Endodermal cell (in vitro differentiated cells): Measurements from ENCODE around the gene ADH5. TPM values are rescaled to one million over a fixed set of nuclear protein-coding genes. Genes with fewer than 3 reads are reported as not detected.

Experiments
- DNase-seq: peaks from one replicate; pipeline ENCODE4 v3.0.0-alpha.2; 2017
- H3K27ac ChIP-seq: 2 replicates; pipeline ENCODE4 v1.5.1; 2013; ENCODE audit warnings: mild to moderate bottlenecking, low read depth, low read length, moderate library complexity
- H3K27me3 ChIP-seq: 2 replicates; pipeline ENCODE4 v1.6.1; 2013; ENCODE audit warnings: mild to moderate bottlenecking, low read length, moderate library complexity; ENCODE audit not compliant: insufficient read depth, control insufficient read depth, poor library complexity, severe bottlenecking
- H3K36me3 ChIP-seq: 2 replicates; pipeline ENCODE4 v1.7.0; 2013; ENCODE audit warnings: mild to moderate bottlenecking, low read length, moderate library complexity; ENCODE audit not compliant: control insufficient read depth, insufficient read depth
- H3K4me1 ChIP-seq: one replicate; pipeline ENCODE4 v1.7.0; 2013; ENCODE audit warnings: low read length; ENCODE audit not compliant: control insufficient read depth, insufficient read depth
- H3K4me3 ChIP-seq: 2 replicates; pipeline ENCODE4 v1.5.1; 2013; ENCODE audit warnings: mild to moderate bottlenecking, low read length, moderate library complexity
- H3K9ac ChIP-seq: 2 replicates; pipeline ENCODE4 v1.6.1; 2013; ENCODE audit warnings: mild to moderate bottlenecking, low read length, moderate library complexity; ENCODE audit not compliant: poor library complexity, severe bottlenecking; ENCODE audit errors: extremely low read depth
- H3K9me3 ChIP-seq: 2 replicates; pipeline ENCODE4 v1.6.1; 2013; ENCODE audit warnings: mild to moderate bottlenecking, low read length, moderate library complexity; ENCODE audit not compliant: control insufficient read depth
- H3K27ac Mint-ChIP-seq: 2 replicates; pipeline ENCODE4 v1.8.0; 2020; ENCODE audit warnings: mixed read lengths
- H3K27me3 Mint-ChIP-seq: 2 replicates; pipeline ENCODE4 v1.8.0; 2021; ENCODE audit warnings: mild to moderate bottlenecking, mixed read lengths; ENCODE audit not compliant: insufficient read depth
- H3K36me3 Mint-ChIP-seq: 2 replicates; pipeline ENCODE4 v1.8.0; 2020; ENCODE audit warnings: low read depth, mixed read lengths
- H3K4me1 Mint-ChIP-seq: 2 replicates; pipeline ENCODE4 v1.8.0; 2020; ENCODE audit warnings: mixed read lengths
- H3K4me3 Mint-ChIP-seq: 2 replicates; pipeline ENCODE4 v1.8.0; 2020; ENCODE audit warnings: mild to moderate bottlenecking, moderate library complexity, mixed read lengths
- H3K9me3 Mint-ChIP-seq: 2 replicates; pipeline ENCODE4 v1.8.0; 2020; ENCODE audit warnings: mild to moderate bottlenecking, mixed read lengths
- WGBS, 2 experiments: methylation state at CpG; one replicate each; pipeline versions ENCODE4 v1.1.5 to v1.1.7; 2013; ENCODE audit warnings: missing lambda C conversion rate in 2 of 2, mixed read lengths in 1 of 2; ENCODE audit not compliant: insufficient coverage in 1 of 2, insufficient read length in 1 of 2; 5-methylcytosine and 5-hydroxymethylcytosine counted together
- long read RNA-seq, 4 experiments: library from polyadenylated mRNA in 2 of 4; library from RNA in 1 of 4; library from capped mRNA in 1 of 4; stranded (forward) in 3 of 4; unstranded in 1 of 4; transcript quantifications; one replicate each; pipeline ENCODE4 v2.0.0, GENCODE V29; 2020 to 2021; ENCODE audit warnings: inconsistent platforms in 1 of 4
- polyA plus RNA-seq, 2 experiments: library from polyadenylated mRNA; stranded (reverse); fragments of 50-300 nt; gene quantifications; one replicate each; pipeline ENCODE4 v1.2.3, GENCODE V29; 2013
- total RNA-seq, 2 donors: library from RNA; stranded (reverse); fragmentation: NEBNext Ultra II Directional in 1 of 2; extraction: Animal tissue kit (Norgen Biotek cat#: 25700) in 1 of 2; gene quantifications; 2 replicates in 1 of 2; 3 replicates in 1 of 2; pipeline ENCODE4 v1.2.1, GENCODE V29; 2021
- TF ChIP-seq, protein P1 (sequence below): fragments of 200-600 bp; sonication (generic); conservative IDR thresholded peaks from 2 replicates; pipeline ENCODE4 v1.5.0; 2021; ENCODE audit warnings: antibody characterized with exemption, mild to moderate bottlenecking

Gene ADH5
- 100 to 1,000 TPM; 272 to 317 TPM for total RNA-seq
- polyA plus RNA-seq (2013, experiment 1 of 2): 218 TPM
- polyA plus RNA-seq (2013, experiment 2 of 2): 203 TPM
- long read RNA-seq, experiment 1, transcript ADH5-201 (9 exons, 2,615 nt): major isoform, 38 of 198 reads
- long read RNA-seq, experiment 1, partial matches to known transcripts: 128 of 198 reads
- long read RNA-seq, experiment 1, other reads (novel, unspliced or antisense): 32 of 198 reads
- long read RNA-seq, experiment 2, transcript ADH5-201 (9 exons, 2,615 nt): major isoform, 509 of 564 reads
- long read RNA-seq, experiment 2, partial matches to known transcripts: 38 of 564 reads
- long read RNA-seq, experiment 2, other reads (novel, unspliced or antisense): 16 of 564 reads
- long read RNA-seq, experiment 3, transcript ADH5-201 (9 exons, 2,615 nt): major isoform, 670 of 741 reads
- long read RNA-seq, experiment 3, transcript ADH5-208 (6 exons, 1,909 nt): minor isoform, 12 of 741 reads
- long read RNA-seq, experiment 3, partial matches to known transcripts: 38 of 741 reads
- long read RNA-seq, experiment 3, other reads (novel, unspliced or antisense): 20 of 741 reads
- long read RNA-seq, experiment 4, transcript ADH5-201 (9 exons, 2,615 nt): major isoform, 2,056 of 2,266 reads
- long read RNA-seq, experiment 4, transcript ADH5-208 (6 exons, 1,909 nt): minor isoform, 9 of 2,266 reads
- long read RNA-seq, experiment 4, partial matches to known transcripts: 176 of 2,266 reads
- long read RNA-seq, experiment 4, other reads (novel, unspliced or antisense): 23 of 2,266 reads

DNA sequence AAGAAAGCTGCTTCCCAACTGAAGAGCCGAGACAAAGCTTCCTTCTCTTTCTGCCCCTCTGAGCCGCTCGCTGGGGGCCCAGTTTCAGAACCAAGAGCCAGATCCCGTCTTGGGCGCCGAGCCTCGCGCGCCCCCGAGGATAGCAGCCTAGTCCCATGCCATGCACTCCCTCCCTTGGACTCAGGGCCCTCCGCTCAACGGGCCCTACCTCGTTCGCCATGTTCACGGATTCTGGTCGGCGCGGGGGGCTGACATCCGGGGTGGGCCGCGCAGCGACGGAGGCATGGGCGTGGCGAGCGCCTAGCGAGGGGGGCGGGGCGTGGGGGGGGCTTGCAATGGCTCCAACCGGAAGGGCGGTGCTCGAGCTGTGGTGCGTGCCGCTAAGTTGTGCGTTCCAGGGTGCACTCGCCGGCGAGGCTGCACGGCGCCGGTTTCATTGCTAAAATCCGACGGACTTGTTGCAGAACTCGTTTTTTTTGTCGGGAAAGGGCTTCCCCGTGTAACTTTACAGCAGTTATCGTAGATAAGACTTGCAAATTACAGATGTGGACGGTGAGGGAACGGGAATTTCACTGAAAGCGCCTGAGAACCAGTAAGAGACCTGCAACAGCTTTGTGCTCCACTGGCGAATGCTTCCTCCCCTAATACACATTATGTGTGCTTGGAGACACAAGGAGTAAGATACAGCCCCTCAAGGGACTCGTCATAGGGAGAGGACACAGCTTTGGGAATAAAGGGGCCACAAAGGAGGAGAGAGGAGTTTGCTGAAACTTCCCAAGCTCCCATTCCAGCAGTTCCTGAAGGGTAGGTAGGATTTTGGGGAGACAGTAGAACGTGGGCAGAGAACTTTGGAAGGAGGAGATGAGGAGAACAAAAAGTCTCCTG lies at the start of gene ADH5:
ADH5 (minus strand) TSS at position 308 of the 885 bp plus-strand sequence; CDS start at position 220, 88 bp downstream.
- H3K27ac ChIP-seq: peak within 1 kb of the TSS; percentile 86
- peak within 1 kb of the TSS; percentile 85 for H3K4me3 Mint-ChIP-seq
- no peaks in the 10 kb centered on the region for H3K9me3 ChIP-seq
- no peaks in the 10 kb centered on the region for H3K27me3 ChIP-seq
- no peaks in the 10 kb centered on the region for H3K27me3 Mint-ChIP-seq
- peak; percentile 96 for DNase-seq
- H3K4me3 ChIP-seq: peak within 1 kb of the TSS; percentile 100
- H3K36me3 Mint-ChIP-seq: peaks cover 23% of the 10 kb centered on the region
- H3K4me1 Mint-ChIP-seq: peaks cover 36% of the 10 kb centered on the region
- WGBS, 2 experiments: 0 to 3% methylated on average over 23 to 53 of the region's 53 CpGs
- peaks cover 5% of the 10 kb centered on the region for H3K4me1 ChIP-seq
- H3K36me3 ChIP-seq: peaks cover 10% of the 10 kb centered on the region
- peak within 1 kb of the TSS; percentile 98 for H3K9ac ChIP-seq
- H3K9me3 Mint-ChIP-seq: peaks cover 2% of the 10 kb centered on the region
- TF ChIP-seq, protein P1, sequence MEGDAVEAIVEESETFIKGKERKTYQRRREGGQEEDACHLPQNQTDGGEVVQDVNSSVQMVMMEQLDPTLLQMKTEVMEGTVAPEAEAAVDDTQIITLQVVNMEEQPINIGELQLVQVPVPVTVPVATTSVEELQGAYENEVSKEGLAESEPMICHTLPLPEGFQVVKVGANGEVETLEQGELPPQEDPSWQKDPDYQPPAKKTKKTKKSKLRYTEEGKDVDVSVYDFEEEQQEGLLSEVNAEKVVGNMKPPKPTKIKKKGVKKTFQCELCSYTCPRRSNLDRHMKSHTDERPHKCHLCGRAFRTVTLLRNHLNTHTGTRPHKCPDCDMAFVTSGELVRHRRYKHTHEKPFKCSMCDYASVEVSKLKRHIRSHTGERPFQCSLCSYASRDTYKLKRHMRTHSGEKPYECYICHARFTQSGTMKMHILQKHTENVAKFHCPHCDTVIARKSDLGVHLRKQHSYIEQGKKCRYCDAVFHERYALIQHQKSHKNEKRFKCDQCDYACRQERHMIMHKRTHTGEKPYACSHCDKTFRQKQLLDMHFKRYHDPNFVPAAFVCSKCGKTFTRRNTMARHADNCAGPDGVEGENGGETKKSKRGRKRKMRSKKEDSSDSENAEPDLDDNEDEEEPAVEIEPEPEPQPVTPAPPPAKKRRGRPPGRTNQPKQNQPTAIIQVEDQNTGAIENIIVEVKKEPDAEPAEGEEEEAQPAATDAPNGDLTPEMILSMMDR: no peak
- peak within 1 kb of the TSS; percentile 100 for H3K27ac Mint-ChIP-seq

DNA sequence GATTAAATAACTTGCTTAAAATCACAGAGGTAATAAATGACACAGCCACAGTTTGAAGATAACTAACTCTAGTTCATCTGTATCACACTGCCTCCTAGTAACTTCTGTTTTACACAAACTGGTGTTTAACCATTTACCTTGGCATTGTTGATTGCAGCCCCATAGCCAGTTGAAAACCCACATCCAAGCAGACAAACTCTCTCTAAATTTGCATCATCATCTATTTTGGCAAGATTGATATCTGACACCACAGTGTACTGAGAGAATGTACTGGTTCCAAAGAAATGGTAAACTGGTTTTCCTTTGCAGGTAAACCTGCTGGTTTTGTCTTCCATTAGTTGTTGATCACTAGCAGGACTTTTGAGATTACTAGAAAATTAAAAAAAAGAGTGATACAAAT lies 47.7 kb upstream of the ADH5 start:
- Histone ChIP-seq H3K4me1 (no peaks in the 10 kb centered on the region), H3K9me3 (no peaks in the 10 kb centered on the region), H3K27me3 (no peaks in the 10 kb centered on the region), H3K27ac (no peak overlapping the region), H3K4me3 (no peak overlapping the region), H3K36me3 (no peaks in the 10 kb centered on the region), H3K9ac (no peak overlapping the region)
- Mint-ChIP-seq H3K27me3 (no peaks in the 10 kb centered on the region), H3K4me3 (no peak overlapping the region), H3K36me3 (no peaks in the 10 kb centered on the region), H3K4me1 (no peaks in the 10 kb centered on the region), H3K9me3 (no peaks in the 10 kb centered on the region), H3K27ac (no peak overlapping the region)
- TF ChIP-seq, protein P1: no peak
- DNase-seq: no peak

DNA sequence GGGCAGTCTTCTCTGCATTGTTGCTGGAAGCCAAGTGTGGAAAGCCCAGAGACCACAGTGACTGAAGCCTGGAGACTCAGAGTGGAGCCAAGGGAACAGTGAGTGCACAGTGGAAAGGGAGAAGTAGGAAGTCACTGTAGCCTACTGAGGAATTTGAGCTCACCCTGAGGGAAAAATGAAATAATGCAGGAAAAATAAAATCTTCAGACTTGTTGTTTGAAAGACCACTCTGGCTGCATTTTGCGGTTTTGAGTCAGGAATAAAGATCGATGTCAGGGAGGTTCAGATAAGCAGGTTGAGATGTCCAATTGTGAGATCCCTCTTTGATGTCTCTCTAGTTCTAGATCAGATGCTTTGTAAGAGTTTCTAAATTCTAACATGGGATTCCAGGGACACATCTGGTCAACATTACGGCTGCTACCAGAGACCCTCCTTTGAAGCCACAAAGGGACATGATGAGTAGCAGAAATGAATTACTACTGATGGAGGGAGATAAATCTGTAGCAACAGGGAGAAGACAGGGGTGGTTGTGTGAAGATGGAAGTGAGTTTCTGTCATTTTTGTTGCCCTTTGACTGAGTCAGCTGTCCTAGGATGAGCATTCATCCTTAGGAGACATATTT lies 47.1 kb upstream of the ADH5 start:
- Histone ChIP-seq H3K9me3 (no peaks in the 10 kb centered on the region), H3K27ac (no peak overlapping the region), H3K4me3 (no peak overlapping the region), H3K36me3 (no peaks in the 10 kb centered on the region), H3K9ac (no peak overlapping the region), H3K27me3 (no peaks in the 10 kb centered on the region), H3K4me1 (no peaks in the 10 kb centered on the region)
- Mint-ChIP-seq H3K4me1 (no peaks in the 10 kb centered on the region), H3K27ac (no peak overlapping the region), H3K4me3 (no peak overlapping the region), H3K9me3 (no peaks in the 10 kb centered on the region), H3K36me3 (peaks cover 3% of the 10 kb centered on the region), H3K27me3 (no peaks in the 10 kb centered on the region)
- TF ChIP-seq, protein P1: no peak
- DNase-seq: no peak
- WGBS, 2 experiments: 62 to 67% methylated on average over 3 of the region's 3 CpGs
